GM23338 (cell line): ENCODE results near the gene TENM3. TPM values are rescaled to one million over a fixed set of nuclear protein-coding genes. Genes with fewer than 3 reads are reported as not detected.

Source experiments
- ATAC-seq: fragments of 200-7000 bp; cut with Tn5 transposase; 3 replicates; pipeline ENCODE4 v1.9.1; 2020
- DNase-seq: peaks from one replicate; pipeline ENCODE4 v3.0.0-alpha.2; 2015; ENCODE audit warnings: low spot score
- H2AFZ ChIP-seq: fragments of 200-600 bp; sonication (generic); 2 replicates; pipeline ENCODE4 v1.8.0; 2016; ENCODE audit warnings: antibody characterized with exemption, mild to moderate bottlenecking, moderate library complexity
- H3F3A ChIP-seq: fragments of 200-600 bp; sonication (generic); replicated peaks from 2 replicates; pipeline ENCODE4 v1.8.0; 2017; ENCODE audit warnings: antibody characterized with exemption, mixed run types, low read depth
- H3K27ac ChIP-seq: fragments of 200-600 bp; sonication (generic); 2 replicates; pipeline ENCODE4 v1.6.1; 2016; ENCODE audit warnings: low read depth
- H3K27me3 ChIP-seq: fragments of 200-600 bp; sonication (generic); 2 replicates; pipeline ENCODE4 v1.8.0; 2016; ENCODE audit warnings: mild to moderate bottlenecking, mixed run types, moderate library complexity; ENCODE audit not compliant: insufficient read depth
- H3K36me3 ChIP-seq: fragments of 200-600 bp; sonication (generic); 2 replicates; pipeline ENCODE4 v1.8.0; 2016; ENCODE audit warnings: mild to moderate bottlenecking; ENCODE audit not compliant: insufficient read depth
- H3K4me1 ChIP-seq: fragments of 200-600 bp; sonication (generic); 2 replicates; pipeline ENCODE4 v1.8.0; 2016; ENCODE audit warnings: mild to moderate bottlenecking, moderate library complexity; ENCODE audit not compliant: insufficient read depth
- H3K4me2 ChIP-seq: fragments of 200-600 bp; sonication (generic); 2 replicates; pipeline ENCODE4 v1.7.1; 2017; ENCODE audit warnings: mixed run types
- H3K4me3 ChIP-seq: fragments of 200-600 bp; sonication (generic); 2 replicates; pipeline ENCODE4 v1.6.1; 2016; ENCODE audit warnings: mixed run types
- H3K79me2 ChIP-seq: fragments of 200-600 bp; sonication (generic); replicated peaks from 2 replicates; pipeline ENCODE4 v1.8.0; 2017; ENCODE audit warnings: mild to moderate bottlenecking; ENCODE audit not compliant: insufficient read depth
- H3K9me2 ChIP-seq: fragments of 200-600 bp; sonication (generic); 2 replicates; pipeline ENCODE4 v1.8.0; 2017; ENCODE audit not compliant: insufficient read depth
- H4K20me1 ChIP-seq: fragments of 200-600 bp; sonication (generic); replicated peaks from 2 replicates; pipeline ENCODE4 v1.8.0; 2017; ENCODE audit warnings: mild to moderate bottlenecking; ENCODE audit not compliant: insufficient read depth
- H3K27ac Mint-ChIP-seq: 2 replicates; pipeline ENCODE4 v1.8.0; 2020; ENCODE audit warnings: inconsistent platforms, mild to moderate bottlenecking, moderate library complexity, mixed read lengths
- H3K27me3 Mint-ChIP-seq: 3 replicates; pipeline ENCODE4 v1.8.0; 2022; ENCODE audit warnings: low read depth, mild to moderate bottlenecking, moderate library complexity, mixed read lengths, inconsistent platforms; ENCODE audit not compliant: insufficient read depth, poor library complexity
- H3K36me3 Mint-ChIP-seq: 3 replicates; pipeline ENCODE4 v1.8.0; 2021; ENCODE audit warnings: low read depth, mild to moderate bottlenecking, inconsistent platforms, moderate library complexity, mixed read lengths
- H3K4me1 Mint-ChIP-seq: 3 replicates; pipeline ENCODE4 v1.8.0; 2020; ENCODE audit warnings: mild to moderate bottlenecking, inconsistent platforms, mixed read lengths
- H3K4me3 Mint-ChIP-seq: 3 replicates; pipeline ENCODE4 v1.8.0; 2021; ENCODE audit warnings: moderate library complexity, mild to moderate bottlenecking, inconsistent platforms, mixed read lengths
- H3K9me3 Mint-ChIP-seq: 3 replicates; pipeline ENCODE4 v1.8.0; 2020; ENCODE audit warnings: moderate library complexity, mild to moderate bottlenecking, inconsistent platforms, mixed read lengths
- CREB1 ChIP-seq: fragments of 250-450 bp; sonication (Bioruptor Pico); IDR thresholded peaks from 2 replicates; pipeline ENCODE4 v1.5.0; 2020; ENCODE audit warnings: low read depth, mild to moderate bottlenecking, moderate library complexity
- EZH2 ChIP-seq: fragments of 200-600 bp; sonication (generic); IDR thresholded peaks from one replicate; pipeline ENCODE4 v1.8.0; 2017; ENCODE audit warnings: antibody characterized with exemption, mild to moderate bottlenecking, low read depth; ENCODE audit not compliant: unreplicated experiment
- NANOG ChIP-seq: IDR thresholded peaks from 2 replicates; pipeline ENCODE4 v1.6.1; 2016; ENCODE audit warnings: antibody characterized with exemption, borderline replicate concordance
- STAT1 ChIP-seq: IDR thresholded peaks from one replicate; pipeline ENCODE4 v1.6.1; 2016; ENCODE audit warnings: antibody characterized with exemption; ENCODE audit not compliant: unreplicated experiment
- ZNF114 ChIP-seq: fragments of 250-450 bp; sonication (Bioruptor Pico); IDR thresholded peaks from 2 replicates; pipeline ENCODE4 v1.5.0; 2020; ENCODE audit warnings: mild to moderate bottlenecking, moderate library complexity
- ZNF462 ChIP-seq: fragments of 250-450 bp; sonication (Bioruptor Pico); IDR thresholded peaks from 2 replicates; pipeline ENCODE4 v1.5.0; 2020; ENCODE audit warnings: mild to moderate bottlenecking, moderate library complexity
- polyA plus RNA-seq: library from polyadenylated mRNA; unstranded; fragments of >200 nt; fragmentation: Nextera tagmentation; extraction: Ambion mirVana; gene quantifications from 2 replicates; pipeline ENCODE4 v1.2.1, GENCODE V29; 2016
- total RNA-seq: library from RNA; depleted of rRNA; stranded (reverse); fragments of >200 nt; shearing (Covaris generic); gene quantifications from 2 replicates; pipeline ENCODE4 v1.2.3, GENCODE V29; 2014

The TENM3 gene
- total and polyA plus RNA-seq, 2 experiments from 2014 or later = 22.2 to 128 TPM

- TF ChIP-seq ZNF462 (CRISPR knock-in tag) (no peak), STAT1 (no peak)
These were observed 294.8 kb downstream of the TENM3 start (continued) for GRCh38 chr4:182538031-182538430.

GRCh38 chr4:182540496-182540895 lies 297.3 kb downstream of the TENM3 start:
- TF ChIP-seq ZNF114 = no peak
- TF ChIP-seq CREB1 = no peak
- no peak for TF ChIP-seq ZNF462 (CRISPR knock-in tag)
- TF ChIP-seq EZH2 = no peak
- no peak for TF ChIP-seq NANOG
- Histone ChIP-seq H3K9me2 (no peaks in the 10 kb centered on the region), H3K79me2 (peaks cover 52% of the 10 kb centered on the region), H3K4me3 (no peak overlapping the region), H3F3A (no peaks in the 10 kb centered on the region; the same call in 1 of the 2 replicates), H3K4me1 (peaks cover 26% of the 10 kb centered on the region), H4K20me1 (no peaks in the 10 kb centered on the region), H3K4me2 (no peak overlapping the region), H2AFZ (no peak overlapping the region), H3K27ac (no peak overlapping the region), H3K36me3 (no peaks in the 10 kb centered on the region), H3K27me3 (no peaks in the 10 kb centered on the region)
- Mint-ChIP-seq H3K4me1 (peaks cover 4% of the 10 kb centered on the region), H3K36me3 (no peaks in the 10 kb centered on the region), H3K27ac (no peak overlapping the region), H3K4me3 (no peak overlapping the region), H3K9me3 (no peaks in the 10 kb centered on the region), H3K27me3 (no peaks in the 10 kb centered on the region)
- DNase-seq (no peak), ATAC-seq (no peak)
